ENCODE data around the gene SBNO2. TPM values are rescaled to one million over a fixed set of nuclear protein-coding genes. Genes with fewer than 3 reads are reported as not detected.

SBNO2 gene
- total RNA-seq, 1 donor from 2014 or later: 46.4 TPM

- TF ChIP-seq CTCF (IDR thresholded peaks at IDR 0.05; ENCODE audit: unreplicated experiment): no peak
- Mint-ChIP-seq H3K4me3 (ENCODE audit: unreplicated experiment) (no peak overlapping the region), H3K36me3 (ENCODE audit: low read depth, unreplicated experiment) (peaks cover 4% of the 10 kb centered on the region), H3K27me3 (ENCODE audit: unreplicated experiment) (peaks cover 5% of the 10 kb centered on the region), H3K4me1 (ENCODE audit: unreplicated experiment) (no peaks in the 10 kb centered on the region), H3K9me3 (ENCODE audit: unreplicated experiment) (no peaks in the 10 kb centered on the region), H3K27ac (ENCODE audit: unreplicated experiment) (no peak overlapping the region)
- no peak for DNase-seq (ENCODE audit: low spot score)
These were observed 66.3 kb downstream of the SBNO2 start for GRCh38 chr19:1107661-1108261.

DNA sequence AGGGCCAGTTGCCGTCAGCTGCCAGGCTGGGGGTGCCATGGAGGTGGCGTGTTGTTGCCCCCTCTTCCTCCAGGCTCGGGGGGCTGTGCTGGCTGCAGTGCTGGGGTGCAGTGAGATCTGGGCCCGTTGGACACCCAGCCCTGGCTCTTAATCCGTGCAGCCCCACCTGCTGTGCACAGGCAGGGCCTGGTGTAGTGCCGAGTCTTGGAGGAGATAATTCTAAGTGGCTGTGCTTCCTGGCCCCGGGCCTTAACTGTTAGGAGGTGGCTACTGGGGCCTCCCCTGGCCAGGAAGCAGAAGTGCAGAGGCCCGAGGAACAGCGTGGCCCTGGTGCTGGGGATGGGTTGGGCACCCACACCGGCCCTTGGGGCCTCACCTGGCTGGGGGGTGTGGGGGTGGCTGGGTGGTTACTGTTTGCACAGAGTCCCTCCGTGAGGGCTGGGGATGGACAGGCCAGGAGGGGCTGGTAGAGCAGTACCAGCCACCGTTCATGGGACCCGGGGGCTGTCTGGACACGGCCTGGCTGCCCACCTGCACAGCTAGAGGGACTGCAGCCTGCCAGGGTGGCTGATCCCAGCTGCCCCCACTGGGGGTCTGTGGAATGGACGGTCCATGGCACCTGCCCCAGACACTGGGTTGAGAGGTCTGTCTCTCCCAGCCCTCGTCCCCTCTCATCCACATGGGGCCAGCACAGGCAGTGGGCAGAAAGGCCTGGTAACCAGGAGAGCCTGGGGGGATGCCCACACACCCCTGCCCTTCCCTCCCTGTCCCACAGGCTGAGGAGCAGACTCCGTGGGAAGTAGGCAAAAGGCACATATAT is 67.0 kb downstream of the SBNO2 start:
- no peak for TF ChIP-seq CTCF (IDR thresholded peaks at IDR 0.05; ENCODE audit: unreplicated experiment)
- Mint-ChIP-seq H3K27me3 (ENCODE audit: unreplicated experiment) (peaks cover 5% of the 10 kb centered on the region), H3K9me3 (ENCODE audit: unreplicated experiment) (no peaks in the 10 kb centered on the region), H3K4me1 (ENCODE audit: unreplicated experiment) (no peaks in the 10 kb centered on the region), H3K27ac (ENCODE audit: unreplicated experiment) (no peak overlapping the region), H3K36me3 (ENCODE audit: low read depth, unreplicated experiment) (peaks cover 4% of the 10 kb centered on the region), H3K4me3 (ENCODE audit: unreplicated experiment) (peak overlapping the region; percentile 51)
- no peak for DNase-seq (ENCODE audit: low spot score)

GRCh38 chr19:1105873-1106840 is 67.9 kb downstream of the SBNO2 start:
- Mint-ChIP-seq H3K27me3 (ENCODE audit: unreplicated experiment) (peaks cover 5% of the 10 kb centered on the region), H3K27ac (ENCODE audit: unreplicated experiment) (no peak overlapping the region), H3K36me3 (ENCODE audit: low read depth, unreplicated experiment) (peaks cover 4% of the 10 kb centered on the region)

DNA sequence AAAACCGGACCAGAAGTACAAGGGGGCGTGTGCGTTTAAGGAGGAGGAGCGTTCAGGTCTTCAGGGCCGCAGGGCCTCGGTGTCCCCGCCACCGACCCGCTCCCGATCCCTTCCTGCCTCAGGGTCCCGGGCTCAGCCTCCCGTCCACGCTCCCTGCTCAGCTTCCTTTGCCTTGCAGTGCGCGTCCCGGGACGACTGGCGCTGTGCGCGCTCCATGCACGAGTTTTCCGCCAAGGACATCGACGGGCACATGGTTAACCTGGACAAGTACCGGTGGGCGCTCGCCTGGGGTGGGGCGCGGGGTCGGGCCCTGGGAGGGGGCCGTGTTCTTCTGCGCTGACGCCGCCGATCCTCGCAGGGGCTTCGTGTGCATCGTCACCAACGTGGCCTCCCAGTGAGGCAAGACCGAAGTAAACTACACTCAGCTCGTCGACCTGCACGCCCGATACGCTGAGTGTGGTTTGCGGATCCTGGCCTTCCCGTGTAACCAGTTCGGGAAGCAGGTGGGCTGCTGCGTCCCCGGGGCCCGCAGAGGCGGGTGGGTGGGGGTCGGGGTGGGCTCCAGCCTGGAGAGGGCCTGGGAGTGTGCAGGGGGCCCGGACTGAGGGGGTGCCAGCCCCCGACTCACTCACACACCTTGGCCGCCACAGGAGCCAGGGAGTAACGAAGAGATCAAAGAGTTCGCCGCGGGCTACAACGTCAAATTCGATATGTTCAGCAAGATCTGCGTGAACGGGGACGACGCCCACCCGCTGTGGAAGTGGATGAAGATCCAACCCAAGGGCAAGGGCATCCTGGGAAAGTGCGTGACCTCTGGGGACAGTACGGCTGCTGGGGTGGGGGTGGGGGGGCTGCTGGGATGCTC is 68.8 kb downstream of the SBNO2 start:
- no peak overlapping the region for H3K27ac Mint-ChIP-seq (ENCODE audit: unreplicated experiment)
- H3K4me1 Mint-ChIP-seq (ENCODE audit: unreplicated experiment): peaks cover 8% of the 10 kb centered on the region
- peak overlapping the region; percentile 86 for H3K4me3 Mint-ChIP-seq (ENCODE audit: unreplicated experiment)
- DNase-seq (ENCODE audit: low spot score): peak; percentile 41
- no peak for TF ChIP-seq CTCF (IDR thresholded peaks at IDR 0.05; ENCODE audit: unreplicated experiment)
- H3K36me3 Mint-ChIP-seq (ENCODE audit: low read depth, unreplicated experiment): peaks cover 4% of the 10 kb centered on the region
- no peaks in the 10 kb centered on the region for H3K9me3 Mint-ChIP-seq (ENCODE audit: unreplicated experiment)
- peaks cover 5% of the 10 kb centered on the region for H3K27me3 Mint-ChIP-seq (ENCODE audit: unreplicated experiment)

More at GRCh38 chr19:1105873-1106840, 67.9 kb downstream of the SBNO2 start:
- H3K4me1 Mint-ChIP-seq (ENCODE audit: unreplicated experiment): peaks cover 6% of the 10 kb centered on the region
- DNase-seq (ENCODE audit: low spot score): no peak
- H3K9me3 Mint-ChIP-seq (ENCODE audit: unreplicated experiment): no peaks in the 10 kb centered on the region
- peak overlapping the region; percentile 71 for H3K4me3 Mint-ChIP-seq (ENCODE audit: unreplicated experiment)
- no peak for TF ChIP-seq CTCF (IDR thresholded peaks at IDR 0.05; ENCODE audit: unreplicated experiment)

Data from endothelial cell (in vitro differentiated cells).